Thyroid gland (tissue), 4 donors: ENCODE results near the gene SAMD1. TPM values are rescaled to one million over a fixed set of nuclear protein-coding genes. Genes with fewer than 3 reads are reported as not detected.

Experiments used
- DNase-seq, 2 donors: peaks; one replicate each; pipeline ENCODE4 v3.0.0-alpha.2; 2019
- H3K27ac ChIP-seq, 3 donors: fragments of 200-600 bp; sonication (generic); 1 replicate in 2 of 3; 2 replicates in 1 of 3; pipeline ENCODE4 v1.5.1; 2016 to 2019; ENCODE audit warnings: mild to moderate bottlenecking in 1 of 3, moderate library complexity in 1 of 3
- H3K27me3 ChIP-seq: fragments of 200-600 bp; sonication (generic); one replicate; pipeline ENCODE4 v1.5.1; 2019
- H3K36me3 ChIP-seq, 2 donors: fragments of 200-600 bp; sonication (generic); one replicate each; pipeline ENCODE4 v1.5.1; 2016 to 2019
- H3K4me1 ChIP-seq, 2 donors: fragments of 200-600 bp; sonication (generic); one replicate each; pipeline ENCODE4 v1.5.1; 2017 to 2019
- H3K4me3 ChIP-seq, 3 donors: fragments of 200-600 bp; sonication (generic); replicated peaks in 1 of 3; 1 replicate in 2 of 3; 2 replicates in 1 of 3; pipeline ENCODE4 v1.5.1; 2016; ENCODE audit warnings: mild to moderate bottlenecking in 1 of 3
- H3K9me3 ChIP-seq: fragments of 200-600 bp; sonication (generic); one replicate; pipeline ENCODE4 v1.5.1; 2017
- CTCF ChIP-seq, 6 experiments: fragments of 200-600 bp in 3 of 6; fragments of 450-650 bp in 3 of 6; sonication (generic) in 3 of 6; IDR thresholded peaks; one replicate each; pipeline ENCODE4 v1.5.1; 2016 to 2019; ENCODE audit warnings: antibody characterized with exemption in 6 of 6, mild to moderate bottlenecking in 2 of 6, inconsistent platforms in 1 of 6, moderate library complexity in 1 of 6
- POLR2A ChIP-seq, 2 donors: fragments of 450-650 bp; IDR thresholded peaks; one replicate each; pipeline ENCODE4 v1.6.1; 2017; ENCODE audit warnings: antibody characterized with exemption in 2 of 2, mild to moderate bottlenecking in 2 of 2, moderate library complexity in 1 of 2
- WGBS, 2 donors: methylation state at CpG; one replicate each; pipeline ENCODE4 v1.1.5; 2017; 5-methylcytosine and 5-hydroxymethylcytosine counted together
- intact Hi-C: fragments of 100-400 bp; cut with DNase I; formaldehyde crosslinking; loops from one replicate; pipeline ENCODE4 v1.15.1; 2023
- total RNA-seq, 4 donors: library from RNA; depleted of rRNA; stranded (reverse); fragments of >200 nt; gene quantifications; one replicate each; pipeline ENCODE4 v1.2.3, GENCODE V29; 2016

SAMD1 gene
- total RNA-seq, 4 donors from 2014 or later = 15.2 to 27.3 (median 22.7) TPM

GRCh38 chr19:14056069-14056666 is 34.4 kb downstream of the SAMD1 start:
- WGBS, 2 donors = 95 to 98% methylated on average over 8 to 10 of the region's 10 CpGs
- H3K27ac ChIP-seq = no peak overlapping the region
- H3K4me3 ChIP-seq = no peak overlapping the region
- intact Hi-C loops = no loop called here
- peaks cover 10 to 39% of the 10 kb centered on the region in 2 donors for H3K4me1 ChIP-seq
- H3K36me3 ChIP-seq = no peaks in the 10 kb centered on the region
- DNase-seq = no peak
- no peaks in the 10 kb centered on the region for H3K27me3 ChIP-seq
- H3K9me3 ChIP-seq = no peaks in the 10 kb centered on the region
- TF ChIP-seq POLR2A (IDR thresholded peaks at IDR 0.05) (no peak), CTCF (IDR thresholded peaks at IDR 0.05) (no peak)

GRCh38 chr19:14055396-14055795 is 35.2 kb downstream of the SAMD1 start:
- TF ChIP-seq POLR2A (IDR thresholded peaks at IDR 0.05) (no peak), CTCF (IDR thresholded peaks at IDR 0.05) (no peak)
- H3K9me3 ChIP-seq = no peaks in the 10 kb centered on the region
- no peak overlapping the region for H3K4me3 ChIP-seq
- H3K27ac ChIP-seq = no peak overlapping the region
- H3K36me3 ChIP-seq = no peaks in the 10 kb centered on the region
- WGBS, 2 donors = 92 to 98% methylated on average over 3 of the region's 3 CpGs
- peaks cover 8 to 31% of the 10 kb centered on the region in 2 donors for H3K4me1 ChIP-seq
- intact Hi-C loops = no loop called here
- DNase-seq = no peak
- H3K27me3 ChIP-seq = no peaks in the 10 kb centered on the region

GRCh38 chr19:14054721-14055120 is 35.8 kb downstream of the SAMD1 start:
- TF ChIP-seq POLR2A (IDR thresholded peaks at IDR 0.05) (no peak), CTCF (IDR thresholded peaks at IDR 0.05) (no peak)
- 68 to 73% methylated on average over 11 of the region's 11 CpGs for WGBS, 2 donors
- no peak overlapping the region for H3K27ac ChIP-seq
- no peak for DNase-seq
- H3K9me3 ChIP-seq = no peaks in the 10 kb centered on the region
- no peaks in the 10 kb centered on the region for H3K36me3 ChIP-seq
- H3K4me3 ChIP-seq = no peak overlapping the region
- H3K27me3 ChIP-seq = no peaks in the 10 kb centered on the region
- intact Hi-C loops = no loop called here
- H3K4me1 ChIP-seq = peaks cover 5 to 24% of the 10 kb centered on the region in 2 donors

- H3K9me3 ChIP-seq = no peaks in the 10 kb centered on the region
- H3K27me3 ChIP-seq = no peaks in the 10 kb centered on the region
- no peaks in the 10 kb centered on the region for H3K36me3 ChIP-seq
- no peak overlapping the region for H3K4me3 ChIP-seq
- TF ChIP-seq POLR2A (IDR thresholded peaks at IDR 0.05) (no peak), CTCF (IDR thresholded peaks at IDR 0.05) (no peak)
- no peak overlapping the region for H3K27ac ChIP-seq
- WGBS, 2 donors = 86 to 92% methylated on average over 6 of the region's 6 CpGs
- intact Hi-C loops = no loop called here
- no peak for DNase-seq
- H3K4me1 ChIP-seq = peaks cover 5 to 18% of the 10 kb centered on the region in 2 donors
Measured at GRCh38 chr19:14054099-14054498, 36.5 kb downstream of the SAMD1 start.

GRCh38 chr19:14053500-14053899 is 37.1 kb downstream of the SAMD1 start:
- Histone ChIP-seq H3K4me3 (no peak overlapping the region), H3K36me3 (no peaks in the 10 kb centered on the region), H3K27ac (no peak overlapping the region), H3K9me3 (no peaks in the 10 kb centered on the region), H3K27me3 (no peaks in the 10 kb centered on the region), H3K4me1 (peaks cover 5 to 14% of the 10 kb centered on the region in 2 donors)
- TF ChIP-seq CTCF (IDR thresholded peaks at IDR 0.05) (no peak), POLR2A (IDR thresholded peaks at IDR 0.05) (no peak)
- intact Hi-C loops = no loop called here
- 93 to 94% methylated on average over 4 to 8 of the region's 11 CpGs for WGBS, 2 donors
- no peak for DNase-seq
